Stimulated activated CD4-positive, alpha-beta T cell treated with anti-CD3 and anti-CD28 coated beads, Interleukin-4, amount 100 ng/mL, for 4 hours (primary cell): ENCODE results near the gene GC.
"Not testable (repeated sequence)": the region's sequence is repeated elsewhere in the genome, so short reads cannot be mapped to it uniquely, and the experiment has no call there.

Experiments
- DNase-seq, 2 experiments: peaks; one replicate each; pipeline ENCODE4 v3.0.0-alpha.2; 2020

Gene GC

DNA sequence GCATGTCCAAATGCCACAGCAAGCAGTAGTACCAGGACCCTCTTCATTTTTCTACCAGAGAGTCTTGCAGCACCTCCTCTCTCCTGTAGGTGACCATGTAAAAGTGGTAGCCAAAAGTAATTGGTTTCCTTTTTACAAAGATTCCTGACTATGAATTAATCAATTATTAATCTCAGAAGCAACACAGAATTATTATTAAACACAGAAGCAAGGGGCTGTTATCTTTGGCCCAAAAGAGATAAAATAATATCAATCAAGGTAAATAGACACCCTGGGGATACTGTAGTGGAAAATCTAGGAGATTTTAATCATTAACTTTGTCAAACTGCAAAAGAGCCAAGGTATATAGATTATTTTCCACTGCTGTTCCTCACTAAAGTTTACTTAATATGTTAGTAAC is at the start of gene GC:
Gene GC (minus strand): TSS at position 108 of the 400 bp plus-strand sequence. CDS start 61 bp downstream, at position 47.
- DNase-seq: no peak

DNA sequence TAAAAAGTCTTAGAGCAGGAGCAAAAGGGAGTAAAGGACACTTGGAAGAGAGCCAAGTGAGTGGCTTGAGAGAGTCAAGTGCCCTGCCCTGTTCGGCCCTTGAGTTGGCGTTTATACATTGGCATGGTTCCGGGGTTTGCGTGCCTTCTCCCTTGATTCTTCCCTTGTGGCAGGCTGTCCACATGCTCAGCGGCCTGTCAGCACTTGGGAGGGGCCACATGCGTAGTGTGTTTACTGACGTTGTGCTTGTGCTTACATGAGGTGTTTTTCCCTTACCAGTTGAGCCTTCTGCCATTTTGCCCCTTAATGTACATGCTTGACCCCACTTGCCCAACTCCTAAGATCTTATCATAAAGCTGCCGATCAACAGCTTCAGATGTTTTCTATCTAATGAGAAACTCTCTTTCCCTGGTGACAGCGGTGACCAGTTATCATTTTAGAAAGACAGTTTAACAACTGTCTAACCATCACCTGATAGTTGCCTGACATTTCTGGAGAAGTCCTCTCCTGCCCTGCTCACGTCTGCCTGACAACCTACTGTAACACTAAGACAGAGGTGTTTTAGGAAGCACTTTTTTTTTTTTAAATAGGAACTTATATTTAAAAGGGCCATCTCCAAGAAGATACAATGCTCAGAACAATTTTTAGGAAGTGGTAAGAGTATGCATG is 49.5 kb upstream of the GC start:
- no peak for DNase-seq

DNA sequence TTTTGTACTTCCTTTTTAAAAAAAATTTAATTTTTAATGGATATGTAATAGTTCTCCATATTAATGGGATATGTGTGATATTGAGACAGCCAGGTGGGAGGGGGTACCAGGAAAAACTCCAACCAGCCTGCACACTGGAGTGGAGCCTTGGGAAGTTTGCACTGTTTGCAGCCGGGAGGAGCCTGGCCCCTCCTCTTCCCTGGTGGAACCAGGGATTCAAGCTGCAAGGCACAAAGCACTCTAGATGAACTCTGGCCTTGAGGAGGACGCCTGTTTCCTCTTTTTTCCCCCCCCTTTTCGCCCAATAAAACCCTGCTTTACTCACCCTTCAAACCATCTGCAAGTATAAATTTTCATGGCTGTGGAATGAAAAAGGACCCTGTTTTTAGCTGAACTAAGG is 48.2 kb upstream of the GC start:
- no peak for DNase-seq

DNA sequence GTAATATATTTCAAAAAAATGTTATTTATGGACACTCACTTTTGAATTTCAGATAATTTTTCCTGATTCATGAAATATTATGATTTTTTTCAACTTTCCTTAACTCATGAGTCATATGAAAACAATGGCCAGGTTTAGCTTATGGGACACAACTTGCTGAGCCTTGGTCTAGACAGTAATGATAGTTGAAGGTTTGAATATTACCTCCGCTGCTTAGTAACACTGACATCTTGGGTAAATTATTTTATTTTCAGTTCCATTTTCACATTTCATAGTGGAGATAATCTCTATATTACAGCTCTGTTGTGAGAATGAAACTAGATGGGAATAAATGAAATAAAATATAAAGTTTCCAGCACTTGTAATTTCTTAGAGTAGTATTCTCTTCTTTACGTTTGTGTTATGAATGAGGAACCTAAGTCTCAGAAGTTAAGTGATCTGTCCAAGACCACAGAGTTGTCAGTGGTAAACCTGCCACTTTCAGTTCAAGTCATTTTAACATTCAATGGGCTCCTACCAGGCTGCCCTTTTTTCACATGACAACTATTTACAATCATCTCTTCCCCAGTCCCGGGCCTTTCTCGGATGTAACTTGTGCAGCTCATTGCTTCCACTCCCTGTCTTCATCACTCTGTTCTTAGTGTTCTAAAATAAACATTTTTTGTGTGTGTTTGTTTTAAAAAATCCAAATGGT is 46.8 kb upstream of the GC start:
- DNase-seq: no peak

DNA sequence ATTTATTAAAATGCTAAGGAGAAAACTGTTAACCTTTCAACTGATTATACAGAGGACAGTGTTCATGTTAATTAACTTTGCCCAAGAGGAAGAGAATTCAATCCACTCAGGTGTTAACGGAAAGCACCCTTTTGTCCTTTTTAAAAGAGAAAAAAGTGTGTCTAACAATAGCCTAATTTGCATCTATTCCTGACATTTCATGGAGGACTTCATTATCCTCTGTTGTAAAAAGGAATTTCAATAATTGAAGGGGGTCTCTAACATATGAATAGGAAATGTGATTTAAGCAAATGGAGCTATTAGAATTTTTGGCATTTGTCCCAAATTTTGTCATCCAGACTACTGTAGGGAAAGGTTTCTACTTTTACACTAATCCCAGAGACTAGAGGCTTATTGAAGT is 44.6 kb upstream of the GC start:
- DNase-seq: no peak

GRCh38 chr4:71827826-71828225 is 43.9 kb upstream of the GC start:
- no peak for DNase-seq

GRCh38 chr4:71816676-71817303 is 32.9 kb upstream of the GC start:
- DNase-seq: no peak

DNA sequence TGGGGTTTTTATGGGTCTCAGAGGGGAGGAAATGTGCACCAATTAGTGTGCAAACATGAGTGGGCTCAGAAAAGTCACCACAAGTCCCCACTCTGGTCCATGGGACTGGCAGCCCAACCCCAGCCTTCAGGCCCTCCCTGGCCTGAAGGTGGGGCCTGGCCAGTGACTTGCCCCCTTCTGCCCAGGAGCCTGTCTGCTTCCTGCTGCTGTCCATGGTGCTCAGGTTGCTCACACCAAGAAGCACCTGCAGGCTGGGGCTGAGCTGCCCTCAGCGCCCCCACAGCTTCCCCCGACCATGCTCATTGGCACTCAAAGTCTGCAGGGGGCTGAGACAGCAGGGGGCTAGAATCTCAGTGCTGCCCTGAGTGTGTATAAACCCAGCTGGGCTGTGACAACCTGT is 30.6 kb upstream of the GC start:
- DNase-seq: no peak

- DNase-seq: not testable (repeated sequence)
Observed at GRCh38 chr4:71809805-71810204, 25.9 kb upstream of the GC start.

- no peak for DNase-seq
Observed at GRCh38 chr4:71807469-71807868, 23.6 kb upstream of the GC start.

GRCh38 chr4:71805230-71805629 is 21.4 kb upstream of the GC start:
- not testable (repeated sequence) for DNase-seq

- not testable (repeated sequence) for DNase-seq
Observed at GRCh38 chr4:71804017-71804697, 20.3 kb upstream of the GC start.

- no peak for DNase-seq
Observed at GRCh38 chr4:71785959-71786358, 2.1 kb upstream of the GC start.

DNA sequence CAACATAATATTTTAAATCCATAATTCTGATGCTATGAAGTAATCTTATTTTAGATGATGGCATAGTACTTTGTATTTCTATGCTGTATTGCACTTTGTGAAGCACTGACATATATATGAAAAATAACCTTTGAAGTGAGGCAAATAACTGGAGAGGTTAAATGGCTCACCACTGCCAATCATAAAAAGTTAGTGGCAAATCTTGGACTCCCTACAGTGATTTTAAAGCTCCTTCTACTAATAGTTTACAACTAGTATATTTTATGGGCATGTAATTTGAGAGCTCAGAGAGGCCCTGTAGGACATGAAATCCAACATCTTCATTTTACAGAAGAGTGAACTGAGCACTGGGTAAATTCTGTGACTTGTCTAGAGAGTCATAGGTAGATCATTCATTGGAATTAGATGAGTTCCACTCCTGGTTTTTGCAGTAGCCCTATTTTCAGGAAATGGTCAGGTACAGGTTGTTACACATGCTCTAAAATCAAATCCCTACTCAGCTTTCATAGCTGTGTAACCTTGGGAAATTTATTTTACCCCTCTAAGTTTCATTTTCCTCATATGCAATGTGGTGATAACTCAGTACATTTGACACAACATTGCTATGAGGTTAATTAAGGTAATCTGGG is 804 bp upstream of the GC start:
- DNase-seq: no peak

DNA sequence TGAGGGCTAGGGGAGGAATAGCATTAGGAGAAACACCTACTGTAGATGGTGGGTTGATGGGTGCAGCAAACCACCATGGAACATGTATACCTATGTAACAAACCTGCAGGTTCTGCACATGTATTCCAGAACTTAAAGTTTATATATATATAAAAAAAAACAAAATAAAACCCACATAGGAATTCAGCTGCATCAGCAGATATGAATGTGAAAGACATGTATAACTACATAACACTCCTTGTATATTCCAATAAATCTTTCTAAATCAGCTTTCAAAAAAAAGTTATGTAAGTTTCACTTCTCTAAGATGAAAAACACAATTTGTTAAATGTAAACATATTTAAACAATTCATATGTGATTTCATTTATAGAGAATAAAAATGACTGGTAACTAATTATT is 6.0 kb downstream of the GC start:
- no peak for DNase-seq

- DNase-seq: no peak
Observed at GRCh38 chr4:71775449-71775848, 8.4 kb downstream of the GC start.

GRCh38 chr4:71774136-71774535 is 9.7 kb downstream of the GC start:
- DNase-seq: no peak

GRCh38 chr4:71773004-71773403 is 10.9 kb downstream of the GC start:
- no peak for DNase-seq

DNA sequence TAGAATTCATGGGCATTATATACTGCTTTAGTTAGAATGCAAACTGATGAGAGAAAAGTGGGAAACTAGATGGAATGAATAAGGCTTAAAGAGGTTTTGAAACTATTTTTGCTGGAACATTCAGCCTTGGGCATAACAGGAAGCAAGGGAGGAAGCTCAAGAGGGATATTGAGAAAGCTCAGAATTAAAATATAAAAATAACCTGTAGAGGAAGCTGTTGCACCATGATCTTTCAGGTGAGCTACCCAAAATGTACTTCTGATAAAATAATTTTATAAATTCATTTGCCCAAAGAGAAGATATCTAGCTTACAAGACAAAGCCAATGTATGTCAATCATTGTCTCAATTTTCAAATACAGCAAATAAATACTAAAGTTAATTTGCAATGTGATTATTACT is 11.3 kb downstream of the GC start:
- no peak for DNase-seq

DNA sequence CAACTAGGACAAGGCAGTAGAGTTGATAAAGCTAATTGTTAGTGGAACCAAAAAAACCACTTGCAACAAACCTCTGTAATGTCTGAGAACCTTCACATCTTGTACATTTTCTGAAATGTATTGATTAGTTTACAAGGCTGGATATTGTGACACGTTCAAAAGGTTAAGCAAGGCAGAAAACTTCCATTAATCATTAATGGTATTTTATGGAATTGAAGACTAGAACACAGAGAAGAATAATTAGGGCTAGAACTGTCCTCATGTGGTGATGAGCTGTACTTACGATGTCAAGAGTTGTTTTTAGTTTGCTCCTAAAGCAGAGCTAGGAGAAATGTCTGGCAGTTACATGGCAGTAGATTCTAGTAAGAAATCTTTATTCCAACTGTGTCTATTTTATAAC is 12.3 kb downstream of the GC start:
- no peak for DNase-seq

GRCh38 chr4:71769434-71769833 is 14.4 kb downstream of the GC start:
- DNase-seq: no peak

DNA sequence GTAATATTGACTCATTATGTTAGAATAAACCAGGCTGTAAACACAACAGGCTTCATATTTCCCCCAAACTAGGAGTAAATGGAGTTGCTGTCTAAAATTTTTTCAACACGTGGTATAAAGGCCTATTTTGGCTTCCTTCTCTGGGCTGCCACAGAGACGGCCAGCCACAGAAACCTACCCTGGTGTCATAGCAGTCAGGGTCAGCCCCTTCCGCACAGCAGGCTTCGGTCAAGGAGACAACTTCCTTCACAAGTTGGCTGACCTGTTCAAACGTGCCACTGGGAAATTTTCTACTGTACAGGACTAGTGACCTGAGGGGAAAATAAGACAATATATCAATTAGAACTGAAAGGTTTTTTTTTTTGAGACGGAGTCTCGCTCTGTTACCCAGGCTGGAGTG is 15.8 kb downstream of the GC start:
- no peak for DNase-seq

DNA sequence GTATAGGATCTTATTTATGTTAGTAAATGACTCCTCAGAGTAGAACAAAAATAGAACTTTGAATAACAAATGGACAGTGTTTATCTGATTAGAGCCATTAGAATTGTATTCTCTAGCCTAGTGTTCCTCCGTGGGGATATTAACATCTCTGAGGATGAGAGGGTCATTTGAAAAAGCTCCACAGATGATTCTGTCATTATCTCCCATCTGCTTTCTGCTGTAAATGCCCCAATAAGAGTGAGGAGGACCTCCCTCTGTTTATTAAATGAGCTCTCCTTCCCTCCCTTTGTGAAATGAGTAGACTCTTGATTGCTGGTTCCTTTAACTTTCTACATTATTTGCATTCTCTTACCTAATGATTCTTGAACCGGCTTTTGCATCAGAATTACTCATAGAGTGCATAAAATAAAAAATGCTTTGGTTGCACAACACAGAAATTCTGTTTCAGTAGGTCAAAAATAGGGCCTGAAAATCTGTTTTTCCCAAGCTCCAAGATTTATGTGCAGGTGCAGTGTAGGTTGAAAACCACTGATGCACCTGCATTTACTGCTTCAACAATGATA is 18.0 kb downstream of the GC start:
- no peak for DNase-seq
